A673 (cell line): Measurements from ENCODE around the gene ASTN2.

ENCODE experiments used
- EZH2 ChIP-seq: fragments of 200-600 bp; sonication (generic); IDR thresholded peaks from 2 replicates; pipeline ENCODE4 v1.6.1; 2017; ENCODE audit warnings: borderline replicate concordance, low read depth, mild to moderate bottlenecking, mixed read lengths, antibody characterized with exemption, low read length; ENCODE audit not compliant: poor library complexity, severe bottlenecking
- TF ChIP-seq, protein P1 (sequence below): fragments of 300-800, 200-600 bp; sonication (generic); conservative IDR thresholded peaks from 2 replicates; pipeline ENCODE4 v1.5.1; 2017; ENCODE audit warnings: low read depth, mild to moderate bottlenecking, antibody characterized with exemption, low read length, moderate library complexity, mixed read lengths

DNA sequence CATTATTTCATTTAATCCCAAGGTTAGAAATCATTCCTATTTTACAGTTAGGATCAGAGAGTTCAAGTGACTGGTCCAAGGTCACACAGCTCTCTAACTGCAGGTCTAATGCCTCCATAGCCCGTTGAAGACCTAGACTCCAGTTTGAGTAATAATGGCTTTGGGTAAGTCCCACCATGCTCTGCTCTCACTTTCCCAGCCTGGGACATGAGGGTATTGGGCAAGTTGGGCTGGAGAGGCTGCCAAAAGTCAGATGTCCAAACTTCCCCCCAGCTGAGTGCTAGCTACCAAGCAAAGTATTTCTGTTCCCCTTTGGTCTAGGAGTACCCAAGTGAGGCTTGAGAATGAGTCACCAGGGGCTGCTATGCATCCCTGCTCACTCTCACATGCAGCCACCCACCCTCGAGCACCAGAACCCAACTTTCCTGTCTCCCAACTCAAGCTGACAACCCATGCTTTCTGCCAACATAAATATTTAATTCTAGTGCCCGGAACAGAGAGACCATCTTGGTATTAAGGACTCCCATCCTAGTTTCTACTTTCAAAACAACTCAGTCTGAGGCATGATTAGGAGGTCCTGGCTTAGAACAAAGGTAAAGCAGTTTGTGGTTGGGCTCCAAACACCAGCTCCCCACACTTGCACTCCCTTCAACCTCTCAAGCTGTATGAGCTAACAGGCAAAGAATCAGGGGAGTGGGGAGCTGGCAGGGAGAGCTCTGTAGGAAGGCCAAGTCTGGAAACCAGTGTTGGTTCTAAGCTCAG, 964.3 kb downstream of the ASTN2 start:
- TF ChIP-seq, protein P1, sequence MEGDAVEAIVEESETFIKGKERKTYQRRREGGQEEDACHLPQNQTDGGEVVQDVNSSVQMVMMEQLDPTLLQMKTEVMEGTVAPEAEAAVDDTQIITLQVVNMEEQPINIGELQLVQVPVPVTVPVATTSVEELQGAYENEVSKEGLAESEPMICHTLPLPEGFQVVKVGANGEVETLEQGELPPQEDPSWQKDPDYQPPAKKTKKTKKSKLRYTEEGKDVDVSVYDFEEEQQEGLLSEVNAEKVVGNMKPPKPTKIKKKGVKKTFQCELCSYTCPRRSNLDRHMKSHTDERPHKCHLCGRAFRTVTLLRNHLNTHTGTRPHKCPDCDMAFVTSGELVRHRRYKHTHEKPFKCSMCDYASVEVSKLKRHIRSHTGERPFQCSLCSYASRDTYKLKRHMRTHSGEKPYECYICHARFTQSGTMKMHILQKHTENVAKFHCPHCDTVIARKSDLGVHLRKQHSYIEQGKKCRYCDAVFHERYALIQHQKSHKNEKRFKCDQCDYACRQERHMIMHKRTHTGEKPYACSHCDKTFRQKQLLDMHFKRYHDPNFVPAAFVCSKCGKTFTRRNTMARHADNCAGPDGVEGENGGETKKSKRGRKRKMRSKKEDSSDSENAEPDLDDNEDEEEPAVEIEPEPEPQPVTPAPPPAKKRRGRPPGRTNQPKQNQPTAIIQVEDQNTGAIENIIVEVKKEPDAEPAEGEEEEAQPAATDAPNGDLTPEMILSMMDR: no peak
- TF ChIP-seq EZH2: no peak
